K562 (cell line): ENCODE measurements around the gene PSMG3. TPM values are rescaled to one million over a fixed set of nuclear protein-coding genes. Genes with fewer than 3 reads are reported as not detected.

Source experiments
- ATF1 ChIP-seq, 2 experiments: fragments of 450-650 bp in 1 of 2; IDR thresholded peaks; 2 replicates each; pipeline ENCODE4 v1.6.1; 2016; ENCODE audit warnings: missing compliant biosample characterization in 1 of 2, missing genetic modification characterization in 1 of 2
- CREB1 ChIP-seq, 2 experiments: sonication (generic) in 1 of 2; formaldehyde crosslinking in 1 of 2; IDR thresholded peaks; 2 replicates each; pipeline versions ENCODE4 v1.6.1 to v1.8.0; 2012 to 2022; ENCODE audit warnings: inconsistent platforms in 1 of 2, mild to moderate bottlenecking in 1 of 2, missing genetic modification reagents in 1 of 2, moderate library complexity in 1 of 2
- CREM ChIP-seq: IDR thresholded peaks from 2 replicates; pipeline ENCODE4 v1.6.1; 2014; ENCODE audit warnings: antibody characterized with exemption, low read depth
- EWSR1 ChIP-seq: fragments of 450-650 bp; IDR thresholded peaks from 2 replicates; pipeline ENCODE4 v1.6.1; 2018; ENCODE audit warnings: borderline replicate concordance, mild to moderate bottlenecking, low read depth, moderate library complexity; ENCODE audit not compliant: partially characterized antibody
- GABPB1 ChIP-seq: sonication (generic); formaldehyde crosslinking; IDR thresholded peaks from 2 replicates; pipeline ENCODE4 v1.8.0; 2022; ENCODE audit warnings: mild to moderate bottlenecking, missing genetic modification reagents
- L3MBTL2 ChIP-seq: fragments of 450-650 bp; IDR thresholded peaks from 2 replicates; pipeline ENCODE4 v1.6.1; 2016; ENCODE audit warnings: mild to moderate bottlenecking, moderate library complexity
- LCOR ChIP-seq: sonication (generic); formaldehyde crosslinking; IDR thresholded peaks from 2 replicates; pipeline ENCODE4 v1.8.0; 2022; ENCODE audit warnings: mild to moderate bottlenecking, missing genetic modification reagents
- MEF2D ChIP-seq: conservative IDR thresholded peaks from 2 replicates; pipeline ENCODE4 v1.6.1; 2016; ENCODE audit warnings: low read depth, missing genetic modification characterization, missing compliant biosample characterization
- MGA ChIP-seq: fragments of 450-650 bp; IDR thresholded peaks from 2 replicates; pipeline ENCODE4 v1.6.1; 2016; ENCODE audit warnings: mild to moderate bottlenecking, moderate library complexity
- RCOR1 ChIP-seq, 2 experiments: IDR thresholded peaks; 2 replicates each; pipeline ENCODE4 v1.6.1; 2012; ENCODE audit warnings: low read depth in 2 of 2, low read length in 2 of 2, borderline replicate concordance in 1 of 2, improper control_type of control experiment in 1 of 2
- SRF ChIP-seq, 2 experiments: fragments of 250-450, 450-650 bp in 1 of 2; sonication (Bioruptor Pico) in 1 of 2; sonication (generic) in 1 of 2; formaldehyde crosslinking; IDR thresholded peaks; 2 replicates each; pipeline versions ENCODE4 v1.5.0 to v1.5.1; 2020 to 2022; ENCODE audit warnings: mild to moderate bottlenecking in 1 of 2, missing genetic modification reagents in 1 of 2
- ZNF592 ChIP-seq: fragments of 450-650 bp; IDR thresholded peaks from 2 replicates; pipeline ENCODE4 v1.6.1; 2017; ENCODE audit warnings: antibody characterized with exemption, mild to moderate bottlenecking
- polyA plus RNA-seq, 8 experiments: library from polyadenylated mRNA; depleted of rRNA in 4 of 8; stranded (reverse) in 5 of 8; unstranded in 3 of 8; fragments of >200 nt; fragmentation: Nextera tagmentation in 2 of 8; fragmentation: Illumina TruSeq in 1 of 8; extraction: Ambion mirVana in 2 of 8; extraction: Trizol in 1 of 8; gene quantifications; 2 replicates each; pipeline versions ENCODE4 v1.2.1 to v1.2.3, GENCODE V29; 2011 to 2014; ENCODE audit warnings: inconsistent platforms in 1 of 8, missing spikeins in 1 of 8
- total RNA-seq, 7 experiments: library from RNA; depleted of rRNA in 6 of 7; stranded (reverse); fragments of >200 nt in 6 of 7; fragmentation: Illumina TruSeq in 2 of 7; extraction: Trizol in 2 of 7; gene quantifications; 2 replicates each; pipeline versions ENCODE4 v1.2.1 to v1.2.3, GENCODE V29; 2011 to 2021; ENCODE audit warnings: low replicate concordance in 1 of 7

PSMG3 gene
- total and polyA plus RNA-seq, 9 of the 15 experiments (the other 6 are each of a cell fraction or from before 2014, with no cell fraction given), result 34.8 to 122 (median 80.1) TPM

GRCh38 chr7:1569016-1569415 lies 816 bp downstream of the PSMG3 start (continued):
- TF ChIP-seq MGA, result peak; percentile 62
- no peak for TF ChIP-seq EWSR1
- TF ChIP-seq ATF1 (CRISPR knock-in tag; IDR thresholded peaks at IDR 0.05), result 0 out of 2 replicates have a peak, but pooled peaks have one; percentile 45
- peak; percentile 82 for TF ChIP-seq ATF1 (tag; IDR thresholded peaks at IDR 0.05)
- peak in 1 of 2 experiments; percentile 12; a peak in 1 of 4 replicates for TF ChIP-seq RCOR1 (IDR thresholded peaks at IDR 0.05; ENCODE audit: borderline replicate concordance in 1 of 2, low read depth in 2 of 2, low read length in 2 of 2)
- TF ChIP-seq CREM, result peak; percentile 90
- TF ChIP-seq SRF (CRISPR knock-in tag; IDR thresholded peaks at IDR 0.05), result 0 out of 4 replicates have a peak, but pooled peaks of 1 of the 2 experiments have one; percentile 43
- TF ChIP-seq CREB1 (IDR thresholded peaks at IDR 0.05), result 0 out of 2 replicates have a peak, but pooled peaks have one; percentile 38
- peak; percentile 82 for TF ChIP-seq CREB1 (CRISPR knock-in tag; IDR thresholded peaks at IDR 0.05)
- TF ChIP-seq L3MBTL2, result peak; percentile 27; the same call in 1 of the 2 replicates
- TF ChIP-seq ZNF592, result peak; percentile 46; the same call in 1 of the 2 replicates
- 0 out of 2 replicates have a peak, but pooled peaks have one; percentile 43 for TF ChIP-seq LCOR (CRISPR knock-in tag)
- TF ChIP-seq GABPB1 (CRISPR knock-in tag), result peak; percentile 27; the same call in 1 of the 2 replicates
- TF ChIP-seq MEF2D (tag), result no peak
